PC-9 (cell line): ENCODE measurements around the gene EDAR. TPM values are rescaled to one million over a fixed set of nuclear protein-coding genes. Genes with fewer than 3 reads are reported as not detected.

Experiments
- BruUV-seq: library from RNA; stranded (reverse); fragments of 400-500 nt; replicated peaks from 2 replicates; lab custom pipeline; 2021; lab: Mats Ljungman, UMichigan
- CTCF ChIA-PET: fragments of 300-600 bp; sonication (Branson Sonifier 250); formaldehyde crosslinking; loops from one replicate; lab custom pipeline; 2022; ENCODE audit warnings: antibody characterized with exemption; lab: Charles Lee
- POLR2A ChIA-PET: fragments of 300-600 bp; sonication (Branson Sonifier 250); formaldehyde crosslinking; loops from one replicate; lab custom pipeline; 2022; ENCODE audit warnings: antibody characterized with exemption; ENCODE audit not compliant: unreplicated experiment; lab: Charles Lee
- DNase-seq, 2 experiments: peaks; one replicate each; pipeline versions ENCODE4 v3.0.0 to v3.0.0-alpha.2; 2015 to 2022; ENCODE audit warnings: mixed read lengths in 1 of 2
- H2AFZ ChIP-seq: fragments of 200-600 bp; sonication (generic); 2 replicates; pipeline ENCODE4 v1.8.1; 2017; ENCODE audit warnings: antibody characterized with exemption
- H3F3A ChIP-seq: fragments of 200-600 bp; sonication (generic); 2 replicates; pipeline ENCODE4 v1.8.1; 2017; ENCODE audit warnings: antibody characterized with exemption, mild to moderate bottlenecking, low read depth; ENCODE audit not compliant: insufficient read depth
- H3K27ac ChIP-seq: fragments of 200-600 bp; sonication (generic); 2 replicates; pipeline ENCODE4 v1.6.1; 2016; ENCODE audit warnings: mixed run types
- H3K27me3 ChIP-seq: fragments of 200-600 bp; sonication (generic); 2 replicates; pipeline ENCODE4 v1.6.1; 2016; ENCODE audit warnings: low read depth, mixed run types; ENCODE audit not compliant: insufficient read depth
- H3K36me3 ChIP-seq: fragments of 200-600 bp; sonication (generic); 2 replicates; pipeline ENCODE4 v1.6.1; 2016; ENCODE audit warnings: low read depth, mixed run types
- H3K4me1 ChIP-seq: fragments of 200-600 bp; sonication (generic); replicated peaks from 2 replicates; pipeline ENCODE4 v1.6.1; 2016; ENCODE audit warnings: mixed run types; ENCODE audit not compliant: insufficient read depth
- H3K4me2 ChIP-seq: fragments of 200-600 bp; sonication (generic); 2 replicates; pipeline ENCODE4 v1.6.1; 2017; ENCODE audit warnings: mixed run types
- H3K4me3 ChIP-seq: fragments of 200-600 bp; sonication (generic); 2 replicates; pipeline ENCODE4 v1.6.1; 2016; ENCODE audit warnings: mixed run types
- H3K79me2 ChIP-seq: fragments of 200-600 bp; sonication (generic); 2 replicates; pipeline ENCODE4 v1.6.1; 2017; ENCODE audit warnings: low read depth, mixed run types
- H3K9me2 ChIP-seq: fragments of 200-600 bp; sonication (generic); 2 replicates; pipeline ENCODE4 v1.8.1; 2017; ENCODE audit warnings: mild to moderate bottlenecking; ENCODE audit not compliant: insufficient read depth
- H3K9me3 ChIP-seq: fragments of 200-600 bp; sonication (generic); 2 replicates; pipeline ENCODE4 v1.8.1; 2016; ENCODE audit warnings: low read depth; ENCODE audit not compliant: insufficient read depth
- H4K20me1 ChIP-seq: fragments of 200-600 bp; sonication (generic); 2 replicates; pipeline ENCODE4 v1.8.1; 2017; ENCODE audit not compliant: insufficient read depth
- EZH2 ChIP-seq: fragments of 200-600 bp; sonication (generic); IDR thresholded peaks from 2 replicates; pipeline ENCODE4 v1.8.0; 2017; ENCODE audit warnings: antibody characterized with exemption, low read depth
- intact Hi-C: fragments of 100-400 bp; cut with micrococcal nuclease; formaldehyde crosslinking; loops from one replicate; pipeline ENCODE4 v1.10.0; 2022; ENCODE audit not compliant: unreplicated experiment
- total RNA-seq: library from RNA; stranded (reverse); gene quantifications from 2 replicates; pipeline ENCODE4 v1.2.3, GENCODE V29; 2021
- TF ChIP-seq, protein P1 (sequence below): fragments of 200-600 bp; sonication (generic); conservative IDR thresholded peaks from 2 replicates; pipeline ENCODE4 v1.6.1; 2017; ENCODE audit warnings: mixed run types, antibody characterized with exemption, mild to moderate bottlenecking, moderate library complexity

The EDAR gene
- total RNA-seq, 1 experiment from 2014 or later: not detected

DNA sequence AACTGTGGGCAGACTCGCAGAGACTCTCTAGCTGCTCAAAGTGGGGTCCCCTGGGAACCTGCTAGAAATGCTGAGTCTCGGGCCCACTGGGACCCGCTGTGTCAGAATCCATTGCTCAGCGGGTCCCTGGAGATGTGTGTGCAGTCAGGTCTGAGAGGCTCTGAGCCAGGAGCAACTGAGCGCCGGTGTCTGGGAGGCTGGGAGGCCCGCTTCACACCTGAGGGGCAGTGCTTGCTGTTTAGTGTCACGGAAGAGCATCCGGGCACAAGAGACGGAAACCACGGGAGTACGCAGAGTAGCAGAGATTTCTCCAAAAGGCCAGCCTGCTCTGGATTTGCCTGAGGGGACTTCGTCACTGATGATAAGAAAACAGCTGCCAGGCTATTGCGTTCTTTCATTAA, 70.1 kb downstream of the EDAR start:
- H3F3A ChIP-seq: peaks cover 10% of the 10 kb centered on the region; the same call in 1 of the 2 replicates
- intact Hi-C loops: no loop called here
- H4K20me1 ChIP-seq: no peaks in the 10 kb centered on the region
- no peaks in the 10 kb centered on the region for H3K79me2 ChIP-seq
- no peak for TF ChIP-seq EZH2
- TF ChIP-seq, protein P1, sequence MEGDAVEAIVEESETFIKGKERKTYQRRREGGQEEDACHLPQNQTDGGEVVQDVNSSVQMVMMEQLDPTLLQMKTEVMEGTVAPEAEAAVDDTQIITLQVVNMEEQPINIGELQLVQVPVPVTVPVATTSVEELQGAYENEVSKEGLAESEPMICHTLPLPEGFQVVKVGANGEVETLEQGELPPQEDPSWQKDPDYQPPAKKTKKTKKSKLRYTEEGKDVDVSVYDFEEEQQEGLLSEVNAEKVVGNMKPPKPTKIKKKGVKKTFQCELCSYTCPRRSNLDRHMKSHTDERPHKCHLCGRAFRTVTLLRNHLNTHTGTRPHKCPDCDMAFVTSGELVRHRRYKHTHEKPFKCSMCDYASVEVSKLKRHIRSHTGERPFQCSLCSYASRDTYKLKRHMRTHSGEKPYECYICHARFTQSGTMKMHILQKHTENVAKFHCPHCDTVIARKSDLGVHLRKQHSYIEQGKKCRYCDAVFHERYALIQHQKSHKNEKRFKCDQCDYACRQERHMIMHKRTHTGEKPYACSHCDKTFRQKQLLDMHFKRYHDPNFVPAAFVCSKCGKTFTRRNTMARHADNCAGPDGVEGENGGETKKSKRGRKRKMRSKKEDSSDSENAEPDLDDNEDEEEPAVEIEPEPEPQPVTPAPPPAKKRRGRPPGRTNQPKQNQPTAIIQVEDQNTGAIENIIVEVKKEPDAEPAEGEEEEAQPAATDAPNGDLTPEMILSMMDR: no peak
- H3K9me3 ChIP-seq: no peaks in the 10 kb centered on the region
- H3K9me2 ChIP-seq: no peaks in the 10 kb centered on the region
- ChIA-PET POLR2A (no interaction called here), CTCF (no interaction called here)
- H2AFZ ChIP-seq: no peak overlapping the region
- H3K27ac ChIP-seq: no peak overlapping the region
- no peaks in the 10 kb centered on the region for H3K27me3 ChIP-seq
- no peak overlapping the region for H3K4me3 ChIP-seq
- DNase-seq: peak in 1 of 2 experiments; percentile 65
- peaks cover 28% of the 10 kb centered on the region for H3K4me1 ChIP-seq
- no peak overlapping the region for H3K4me2 ChIP-seq
- H3K36me3 ChIP-seq: no peaks in the 10 kb centered on the region
- BruUV-seq: no TSS peak

GRCh38 chr2:108918156-108918874, 70.7 kb downstream of the EDAR start:
- intact Hi-C loops: no loop called here
- BruUV-seq: no TSS peak
- ChIA-PET CTCF (no interaction called here), POLR2A (no interaction called here)
- Histone ChIP-seq H4K20me1 (no peaks in the 10 kb centered on the region), H3K27ac (no peak overlapping the region), H3K36me3 (no peaks in the 10 kb centered on the region), H3K9me3 (no peaks in the 10 kb centered on the region), H3K4me2 (no peak overlapping the region), H3K27me3 (no peaks in the 10 kb centered on the region), H3K79me2 (no peaks in the 10 kb centered on the region), H3F3A (peaks cover 7% of the 10 kb centered on the region; the same call in 1 of the 2 replicates), H3K4me1 (peaks cover 23% of the 10 kb centered on the region), H3K9me2 (no peaks in the 10 kb centered on the region), H2AFZ (no peak overlapping the region), H3K4me3 (no peak overlapping the region)
- DNase-seq: no peak
- TF ChIP-seq, protein P1: no peak
- TF ChIP-seq EZH2: no peak

GRCh38 chr2:108917526-108917925, 71.5 kb downstream of the EDAR start:
- ChIA-PET CTCF (no interaction called here), POLR2A (no interaction called here)
- no peaks in the 10 kb centered on the region for H4K20me1 ChIP-seq
- H3K9me3 ChIP-seq: no peaks in the 10 kb centered on the region
- no peak overlapping the region for H3K27ac ChIP-seq
- H3K79me2 ChIP-seq: no peaks in the 10 kb centered on the region
- no peak overlapping the region for H2AFZ ChIP-seq
- H3K27me3 ChIP-seq: no peaks in the 10 kb centered on the region
- H3K9me2 ChIP-seq: no peaks in the 10 kb centered on the region
- no peaks in the 10 kb centered on the region for H3K36me3 ChIP-seq
- H3K4me1 ChIP-seq: peaks cover 16% of the 10 kb centered on the region
- BruUV-seq: no TSS peak
- H3K4me2 ChIP-seq: no peak overlapping the region
- H3K4me3 ChIP-seq: no peak overlapping the region
- TF ChIP-seq, protein P1: no peak
- no peak for TF ChIP-seq EZH2
- intact Hi-C loops: no loop called here
- no peak for DNase-seq
- 0 out of 2 replicates have a peak, but pooled peaks cover 2% of the 10 kb centered on the region for H3F3A ChIP-seq
